ENCODE data around the gene POR.
A peak's percentile ranks its signal among the peaks of the same experiment; 100 is the strongest.
"Not testable (repeated sequence)": the region's sequence is repeated elsewhere in the genome, so short reads cannot be mapped to it uniquely, and the experiment has no call there.

POR gene

DNA sequence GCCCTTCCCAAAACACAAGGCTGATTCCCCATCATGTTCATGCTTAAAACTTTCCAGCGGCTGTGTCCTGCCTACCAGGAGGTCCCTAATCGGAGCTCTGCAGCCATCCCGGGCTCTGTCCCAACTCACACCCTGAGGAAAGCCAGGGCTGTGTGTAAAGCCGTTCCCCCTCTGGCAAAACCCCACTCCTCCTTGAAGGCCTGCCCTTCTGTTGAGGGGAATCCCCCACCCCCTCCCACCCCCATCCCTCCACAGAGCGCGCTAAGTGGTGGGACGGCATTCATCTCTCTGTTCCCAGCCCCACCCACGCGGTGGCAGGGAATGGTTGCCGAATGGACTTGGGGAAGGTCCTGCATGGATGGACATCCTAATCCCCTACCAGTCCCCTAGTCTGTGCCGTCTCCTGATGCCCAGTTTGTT lies 80.1 kb downstream of the POR start:
- H3K27ac ChIP-seq: no peak overlapping the region
- peak overlapping the region; percentile 48; the same call in 1 of the 2 replicates for H3K9ac ChIP-seq
- no peaks in the 10 kb centered on the region; the same call in 1 of the 2 replicates for H3K9me3 ChIP-seq
- peak overlapping the region; percentile 88 for H3K4me3 ChIP-seq
- H3K36me3 ChIP-seq: peaks cover 41% of the 10 kb centered on the region
- no peaks in the 10 kb centered on the region for H3K27me3 ChIP-seq
- no peaks in the 10 kb centered on the region for H4K20me1 ChIP-seq
- TF ChIP-seq Cebpa-rat (IDR thresholded peaks at IDR 0.05): no peak
- H3K4me1 ChIP-seq: peaks cover 21% of the 10 kb centered on the region
- peak overlapping the region; percentile 100 for H3K4me2 ChIP-seq

GRCh38 chr7:75995996-75996395 lies 81.0 kb downstream of the POR start:
- Histone ChIP-seq H4K20me1 (no peaks in the 10 kb centered on the region), H3K9me3 (no peaks in the 10 kb centered on the region; the same call in 1 of the 2 replicates), H3K36me3 (peaks cover 51% of the 10 kb centered on the region), H3K27me3 (no peaks in the 10 kb centered on the region), H3K4me3 (no peak overlapping the region), H3K4me1 (peaks cover 21% of the 10 kb centered on the region), H3K4me2 (no peak overlapping the region), H3K9ac (no peak overlapping the region), H3K27ac (no peak overlapping the region)
- no peak for TF ChIP-seq Cebpa-rat (IDR thresholded peaks at IDR 0.05)

DNA sequence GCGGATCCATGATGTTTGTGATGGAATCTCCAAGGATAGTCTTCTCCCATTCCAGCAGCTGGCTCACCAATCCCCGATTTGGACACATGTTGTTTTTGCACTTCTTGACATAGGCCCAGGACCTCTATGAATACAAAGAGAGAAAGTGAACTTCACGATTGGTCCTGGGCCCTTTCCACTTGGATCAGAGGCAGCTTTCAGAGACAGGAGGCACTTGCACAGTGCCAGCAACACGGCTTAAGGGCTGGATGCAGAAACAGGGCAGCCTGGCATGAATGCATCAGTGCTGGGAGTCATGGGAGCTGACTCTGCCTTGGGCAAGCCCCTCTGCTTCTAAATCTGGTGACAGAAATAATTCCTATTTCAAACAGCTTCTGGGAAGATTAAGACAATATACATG lies 81.5 kb downstream of the POR start:
- H3K27ac ChIP-seq: no peak overlapping the region
- H3K4me1 ChIP-seq: peaks cover 21% of the 10 kb centered on the region
- TF ChIP-seq Cebpa-rat (IDR thresholded peaks at IDR 0.05): no peak
- H3K9ac ChIP-seq: no peak overlapping the region
- H3K9me3 ChIP-seq: no peaks in the 10 kb centered on the region; the same call in 1 of the 2 replicates
- no peak overlapping the region for H3K4me2 ChIP-seq
- no peaks in the 10 kb centered on the region for H4K20me1 ChIP-seq
- H3K36me3 ChIP-seq: peaks cover 55% of the 10 kb centered on the region
- no peak overlapping the region for H3K4me3 ChIP-seq
- no peaks in the 10 kb centered on the region for H3K27me3 ChIP-seq

- H3K36me3 ChIP-seq: peaks cover 71% of the 10 kb centered on the region
- no peak overlapping the region for H3K9ac ChIP-seq
- no peak overlapping the region for H3K4me3 ChIP-seq
- no peak overlapping the region for H3K4me2 ChIP-seq
- no peaks in the 10 kb centered on the region for H4K20me1 ChIP-seq
- TF ChIP-seq Cebpa-rat (IDR thresholded peaks at IDR 0.05): no peak
- no peak overlapping the region for H3K27ac ChIP-seq
- peaks cover 21% of the 10 kb centered on the region for H3K4me1 ChIP-seq
- no peaks in the 10 kb centered on the region for H3K27me3 ChIP-seq
- H3K9me3 ChIP-seq: no peaks in the 10 kb centered on the region; the same call in 1 of the 2 replicates
Measured at GRCh38 chr7:75998038-75998437, 83.1 kb downstream of the POR start.

GRCh38 chr7:76000566-76000965 lies 85.6 kb downstream of the POR start:
- Histone ChIP-seq H4K20me1 (0 out of 2 replicates have a peak, but pooled peaks cover 8% of the 10 kb centered on the region), H3K36me3 (peaks cover 91% of the 10 kb centered on the region), H3K4me3 (no peak overlapping the region), H3K9me3 (no peaks in the 10 kb centered on the region; the same call in 1 of the 2 replicates), H3K27ac (no peak overlapping the region), H3K4me1 (peaks cover 11% of the 10 kb centered on the region), H3K9ac (no peak overlapping the region), H3K27me3 (no peaks in the 10 kb centered on the region), H3K4me2 (no peak overlapping the region)
- no peak for TF ChIP-seq Cebpa-rat (IDR thresholded peaks at IDR 0.05)

GRCh38 chr7:76002139-76002538 lies 87.2 kb downstream of the POR start:
- Histone ChIP-seq H4K20me1 (peaks cover 22% of the 10 kb centered on the region), H3K9ac (no peak overlapping the region), H3K27ac (no peak overlapping the region), H3K4me1 (peaks cover 6% of the 10 kb centered on the region), H3K4me2 (no peak overlapping the region), H3K27me3 (no peaks in the 10 kb centered on the region), H3K36me3 (peaks cover 81% of the 10 kb centered on the region), H3K9me3 (no peaks in the 10 kb centered on the region; the same call in 1 of the 2 replicates), H3K4me3 (no peak overlapping the region)
- no peak for TF ChIP-seq Cebpa-rat (IDR thresholded peaks at IDR 0.05)

- Histone ChIP-seq H3K9me3 (no peaks in the 10 kb centered on the region; the same call in 1 of the 2 replicates), H3K36me3 (peaks cover 78% of the 10 kb centered on the region), H3K27me3 (no peaks in the 10 kb centered on the region), H3K9ac (no peak overlapping the region), H3K27ac (no peak overlapping the region), H3K4me1 (peaks cover 6% of the 10 kb centered on the region), H3K4me3 (no peak overlapping the region), H3K4me2 (no peak overlapping the region), H4K20me1 (peaks cover 28% of the 10 kb centered on the region)
- TF ChIP-seq Cebpa-rat (IDR thresholded peaks at IDR 0.05): no peak
Measured at GRCh38 chr7:76002822-76003221, 87.9 kb downstream of the POR start.

DNA sequence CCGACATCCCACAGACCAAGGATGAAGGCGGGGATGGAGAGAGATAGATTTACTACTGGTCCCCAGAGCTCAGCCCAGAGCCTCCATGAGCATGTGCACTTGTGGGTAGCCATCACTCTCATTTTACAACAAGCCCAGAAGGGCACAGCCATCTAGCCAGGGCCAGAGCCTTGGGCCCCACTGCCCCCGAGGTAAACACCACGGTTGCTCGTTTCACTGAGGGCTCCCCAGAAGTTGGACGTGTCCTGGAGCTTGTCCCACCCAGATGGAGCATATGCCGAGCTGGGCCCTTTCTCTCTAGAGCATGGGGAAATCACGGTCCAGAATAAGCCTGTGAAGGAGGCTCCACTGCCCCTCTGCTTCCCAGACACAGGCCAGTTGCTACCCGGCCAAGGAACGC lies 88.4 kb downstream of the POR start:
- Histone ChIP-seq H3K27ac (no peak overlapping the region), H4K20me1 (peaks cover 34% of the 10 kb centered on the region), H3K4me1 (peaks cover 11% of the 10 kb centered on the region), H3K27me3 (no peaks in the 10 kb centered on the region), H3K4me3 (no peak overlapping the region), H3K36me3 (peaks cover 75% of the 10 kb centered on the region), H3K9ac (no peak overlapping the region), H3K9me3 (no peaks in the 10 kb centered on the region; the same call in 1 of the 2 replicates), H3K4me2 (no peak overlapping the region)
- TF ChIP-seq Cebpa-rat (IDR thresholded peaks at IDR 0.05): no peak

GRCh38 chr7:76005004-76005403 lies 90.0 kb downstream of the POR start:
- not testable (repeated sequence) for H3K27me3 ChIP-seq, H3K27ac ChIP-seq, H3K4me3 ChIP-seq, H3K4me2 ChIP-seq, H3K9ac ChIP-seq, H3K9me3 ChIP-seq
- Histone ChIP-seq H4K20me1 (peaks cover 49% of the 10 kb centered on the region), H3K36me3 (peaks cover 60% of the 10 kb centered on the region), H3K4me1 (peaks cover 27% of the 10 kb centered on the region)

DNA sequence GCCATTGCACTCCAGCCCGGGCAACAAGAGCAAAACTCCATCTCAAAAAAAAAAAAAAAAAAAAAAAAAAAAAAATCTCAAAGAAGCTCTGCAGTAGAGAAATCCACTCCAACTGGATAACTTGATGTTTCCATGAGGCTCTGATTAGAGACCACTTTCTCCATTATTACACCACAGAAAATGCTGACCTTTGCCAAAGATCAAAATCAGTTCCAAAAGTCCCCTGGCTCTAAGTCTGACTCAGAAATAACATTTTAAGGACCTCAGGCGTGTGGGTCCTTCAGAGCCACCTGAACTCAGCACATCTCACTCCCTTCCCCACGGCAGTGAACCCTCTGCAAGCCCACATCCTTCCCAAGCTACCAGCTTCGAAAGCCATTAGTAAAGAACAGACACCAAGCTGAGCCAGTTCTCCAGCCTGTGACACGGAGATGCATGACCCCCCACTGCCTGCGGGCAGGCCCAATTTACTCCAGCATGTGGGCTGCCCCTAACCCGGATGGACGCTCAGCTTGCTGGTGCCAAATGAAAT lies 93.3 kb downstream of the POR start:
- Histone ChIP-seq H3K9me3 (no peaks in the 10 kb centered on the region), H3K36me3 (peaks cover 38% of the 10 kb centered on the region), H3K4me2 (peak overlapping the region; percentile 77), H3K27ac (no peak overlapping the region), H3K27me3 (no peaks in the 10 kb centered on the region), H3K9ac (no peak overlapping the region), H3K4me1 (peaks cover 56% of the 10 kb centered on the region), H3K4me3 (no peak overlapping the region), H4K20me1 (peaks cover 74% of the 10 kb centered on the region)
- TF ChIP-seq Cebpa-rat (IDR thresholded peaks at IDR 0.05): no peak
